ENCODE measurements around the gene PRCP.

The PRCP gene

GRCh38 chr11:82823647-82824619, 76.3 kb downstream of the PRCP start:
- DNase-seq, result no peak

- DNase-seq, result no peak
These were observed 81.7 kb downstream of the PRCP start for GRCh38 chr11:82818409-82819043.

DNA sequence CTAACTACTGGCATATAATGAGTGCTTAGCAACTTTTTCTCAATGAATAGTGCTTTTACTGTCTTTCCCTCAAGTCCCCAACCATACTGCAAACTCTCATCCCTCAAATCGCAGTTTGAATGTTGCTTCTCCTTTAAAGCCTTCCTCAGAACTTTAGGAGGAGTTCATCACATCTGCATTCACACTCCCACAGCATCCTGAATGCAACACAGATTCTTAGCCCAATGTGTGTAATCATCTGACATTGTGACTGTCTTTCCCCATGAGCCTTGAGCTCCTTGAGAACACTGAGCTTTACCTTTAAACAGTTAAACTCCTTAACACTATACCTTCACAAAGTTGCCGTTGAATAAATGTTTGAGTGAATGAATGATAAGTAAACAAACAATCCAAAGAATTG, 84.8 kb downstream of the PRCP start:
- no peak for DNase-seq

GRCh38 chr11:82814379-82814778, 85.9 kb downstream of the PRCP start:
- DNase-seq, result no peak

DNA sequence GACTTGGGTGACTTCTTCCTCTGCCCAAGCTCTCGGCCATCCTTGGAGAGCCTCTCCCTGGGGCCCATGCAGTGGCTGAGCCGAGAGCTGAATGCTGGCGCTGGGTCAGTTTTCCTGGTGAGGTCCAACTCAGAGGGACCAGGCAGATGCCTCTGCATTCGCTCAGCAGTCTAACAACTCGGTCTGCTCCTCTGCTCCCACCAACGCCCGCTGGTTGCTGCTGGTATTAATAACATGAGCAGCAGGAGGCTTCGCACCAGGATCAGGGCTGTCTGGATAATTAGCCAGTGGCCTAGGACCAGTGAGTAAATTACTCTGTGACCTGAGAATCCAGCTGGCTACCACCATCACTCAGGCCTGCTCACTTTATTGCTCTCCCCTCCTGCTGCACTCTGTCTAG, 88.9 kb downstream of the PRCP start:
- DNase-seq, result no peak

- DNase-seq, result no peak
These were observed 89.5 kb downstream of the PRCP start for GRCh38 chr11:82810738-82811137.

DNA sequence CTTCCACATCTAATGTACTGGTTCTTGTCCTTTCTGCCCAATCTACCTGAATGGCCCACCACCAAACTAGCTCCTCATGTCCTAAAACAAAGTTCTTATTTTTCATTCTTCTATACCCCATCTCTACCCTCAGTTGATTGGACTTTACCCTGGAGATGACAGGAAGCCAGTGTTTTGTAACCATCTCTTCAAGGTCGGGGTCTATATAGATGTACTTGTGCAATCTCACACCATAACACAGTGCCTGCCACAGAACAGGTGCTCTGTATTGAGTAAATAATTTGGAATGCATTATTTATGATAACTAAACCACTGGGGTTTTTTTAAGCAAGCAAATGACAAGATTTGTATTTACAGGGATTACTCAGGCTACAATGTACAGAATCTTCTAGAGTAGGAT, 89.9 kb downstream of the PRCP start:
- no peak for DNase-seq

GRCh38 chr11:82807646-82808045, 92.6 kb downstream of the PRCP start:
- DNase-seq, result no peak

GRCh38 chr11:82802710-82803109, 97.5 kb downstream of the PRCP start:
- no peak for DNase-seq

DNA sequence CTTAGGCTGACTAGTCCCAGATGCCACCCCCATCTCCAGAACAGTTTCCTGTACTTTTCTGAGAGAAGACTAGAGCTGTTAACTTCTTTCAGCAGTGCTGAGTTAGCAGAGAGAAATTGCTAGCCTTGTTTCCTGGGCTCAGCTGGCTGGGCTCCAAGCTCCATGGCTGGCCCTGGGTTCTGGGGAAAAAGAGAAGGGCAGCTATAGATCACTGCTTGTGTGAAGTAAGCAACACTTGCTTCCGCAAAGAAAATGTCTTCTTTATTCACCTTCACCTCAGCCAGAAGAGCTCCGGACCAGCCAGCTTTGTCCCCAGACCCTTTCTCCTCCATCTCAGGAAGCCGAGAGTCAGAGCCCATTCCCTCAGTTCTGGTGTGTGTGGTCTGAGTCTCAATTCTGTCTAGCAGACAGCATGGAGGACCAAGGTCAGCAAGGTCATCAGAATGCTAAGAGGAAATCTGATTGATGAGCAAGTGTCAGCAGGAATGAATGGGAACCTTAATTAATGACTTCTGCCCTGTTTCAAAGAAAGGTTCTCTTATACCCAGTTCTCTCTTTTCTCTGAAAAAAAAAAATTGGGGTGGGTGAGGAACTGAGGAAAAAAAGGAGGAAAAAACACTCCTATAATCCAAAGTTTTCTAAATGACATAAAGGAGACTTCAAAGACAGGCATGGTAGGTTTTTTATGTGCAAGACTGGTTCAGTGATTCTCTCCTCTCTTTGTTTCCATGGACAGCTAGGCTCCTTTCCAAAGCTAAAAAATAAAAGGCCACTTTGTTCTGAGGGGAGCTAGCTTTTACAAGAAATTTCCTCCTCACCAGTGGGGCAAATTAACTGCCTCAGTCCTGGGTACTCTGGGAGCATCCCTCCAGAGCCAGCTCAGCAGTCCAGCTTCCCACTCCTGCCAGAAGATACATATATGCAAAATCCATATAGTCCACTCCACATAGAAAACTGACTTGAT, 103.0 kb downstream of the PRCP start:
- no peak for DNase-seq

DNA sequence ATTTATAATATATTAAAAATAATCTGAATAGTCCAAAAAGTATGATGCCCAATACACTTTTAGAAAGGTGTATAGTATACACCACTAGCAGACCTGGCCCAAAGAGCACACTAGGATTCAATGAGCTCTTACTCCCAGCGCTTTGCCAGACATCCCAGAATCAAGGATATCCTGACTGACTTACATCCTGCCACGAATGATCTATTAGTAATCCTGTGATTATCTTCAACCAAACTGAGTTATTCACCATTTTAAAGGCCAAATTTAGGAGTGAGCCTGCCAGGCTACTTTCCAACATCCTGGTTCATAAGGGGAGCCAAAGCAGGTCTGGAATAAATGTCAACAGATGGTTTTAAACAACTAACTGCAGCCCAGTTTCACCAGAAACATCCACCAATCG, 105.7 kb downstream of the PRCP start:
- no peak for DNase-seq

DNA sequence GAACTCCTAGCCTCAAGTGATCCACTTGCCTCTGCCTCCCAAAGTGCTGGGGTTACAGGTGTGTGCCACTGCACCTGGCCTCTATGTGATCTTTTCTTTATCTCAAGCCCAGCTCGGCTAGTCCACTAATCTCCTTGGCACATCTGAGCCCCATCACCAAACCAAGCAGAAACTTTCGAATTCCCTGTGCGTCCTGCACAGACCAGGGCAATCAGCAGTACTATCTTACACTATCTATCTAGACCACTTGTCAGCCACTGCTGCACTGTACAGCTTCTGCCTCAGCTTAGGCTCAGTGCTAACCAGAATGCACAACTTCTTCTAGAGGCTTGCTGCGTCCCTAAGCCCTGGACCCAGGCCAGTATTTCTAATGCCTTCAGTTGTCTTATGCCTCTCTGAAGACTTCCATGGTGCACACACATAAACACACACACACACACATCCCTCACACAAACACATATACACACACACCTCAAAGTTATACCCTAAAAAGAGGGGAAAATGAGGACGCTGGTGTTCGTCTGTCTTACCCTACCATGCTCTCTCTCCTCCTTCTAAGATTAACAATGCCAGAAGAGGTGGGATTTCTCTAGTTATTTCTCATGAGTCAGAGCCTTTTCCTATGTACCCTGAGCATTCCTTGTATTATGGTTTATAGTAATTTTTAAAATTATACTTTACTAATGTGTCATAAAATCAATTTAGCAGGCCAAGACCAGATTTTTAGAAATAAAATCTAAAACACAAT, 107.2 kb downstream of the PRCP start:
- no peak for DNase-seq

DNA sequence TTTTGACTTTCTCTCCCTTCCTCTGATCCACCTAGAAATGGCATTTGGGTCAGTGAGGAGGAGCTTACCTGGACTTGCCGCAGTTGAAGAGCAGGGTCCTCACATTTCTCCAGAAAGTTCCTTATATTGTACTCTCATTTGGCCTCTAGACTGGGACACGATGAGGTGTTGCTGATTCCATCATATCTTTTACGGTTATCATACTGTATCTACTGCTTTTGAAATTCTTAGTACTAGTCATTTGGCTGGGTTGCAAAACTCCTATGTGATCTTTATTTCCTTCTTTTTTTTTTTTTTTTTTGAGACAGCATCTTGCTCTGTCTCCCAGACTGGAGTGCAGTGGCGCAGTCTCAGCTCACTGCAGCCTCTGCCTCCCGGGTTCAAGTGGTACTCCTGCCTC, 107.9 kb downstream of the PRCP start:
- no peak for DNase-seq

DNA sequence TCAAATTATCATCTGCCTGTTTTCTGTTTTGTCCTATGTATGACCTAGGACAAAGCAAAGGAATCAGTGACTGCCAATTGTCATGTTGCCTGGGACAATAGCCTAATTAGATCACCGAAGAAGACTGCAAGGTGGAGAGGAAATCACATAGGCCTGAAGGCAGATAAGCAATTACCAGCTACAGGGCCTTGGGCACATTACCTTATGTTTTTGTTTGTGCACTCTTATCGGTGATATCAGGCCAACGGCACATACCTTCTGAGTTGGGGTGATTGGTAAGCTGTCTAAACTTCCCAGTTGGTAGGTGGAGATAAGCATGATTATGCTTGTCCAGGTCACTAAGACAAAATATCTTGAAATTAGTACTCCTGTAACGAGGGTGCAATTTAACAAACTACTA, 108.5 kb downstream of the PRCP start:
- DNase-seq, result no peak

DNA sequence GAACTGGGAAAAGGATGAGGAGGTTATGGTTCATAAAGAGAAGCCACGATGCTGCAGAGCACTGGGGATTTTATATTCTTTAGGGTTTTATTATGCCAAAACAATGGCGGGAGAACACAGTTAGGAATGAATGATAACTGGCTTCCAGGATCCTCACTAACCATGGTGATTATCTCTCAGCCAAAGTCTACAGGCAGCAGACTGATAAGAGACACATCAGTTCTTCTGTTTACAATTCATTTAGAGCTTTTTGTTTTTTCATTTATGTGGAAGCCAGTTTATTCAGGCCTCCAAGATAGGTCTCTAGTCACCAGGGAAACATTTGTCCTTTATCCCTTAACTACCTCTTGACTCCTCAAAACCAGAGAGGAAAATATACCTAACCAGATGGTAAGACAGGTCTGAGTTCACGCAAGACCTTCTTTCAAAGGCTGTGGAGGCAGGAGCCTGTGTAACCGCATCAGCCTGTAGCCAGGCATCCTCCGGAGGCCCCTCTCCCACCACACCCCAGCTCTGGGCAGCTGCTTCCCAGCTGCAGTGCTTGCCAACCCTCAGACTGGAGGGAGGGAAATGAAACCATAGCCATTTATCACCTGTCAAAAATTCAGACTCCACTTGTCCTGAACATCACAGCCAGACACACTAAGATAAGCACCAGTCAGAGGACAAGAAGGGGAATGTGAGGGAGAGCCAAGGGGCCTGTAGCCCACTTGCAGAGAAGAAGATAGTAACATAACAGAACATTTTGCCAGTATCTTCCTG, 109.3 kb downstream of the PRCP start:
- DNase-seq, result no peak

GRCh38 chr11:82787981-82788380, 112.2 kb downstream of the PRCP start:
- no peak for DNase-seq

GRCh38 chr11:82786836-82787235, 113.4 kb downstream of the PRCP start:
- no peak for DNase-seq

DNA sequence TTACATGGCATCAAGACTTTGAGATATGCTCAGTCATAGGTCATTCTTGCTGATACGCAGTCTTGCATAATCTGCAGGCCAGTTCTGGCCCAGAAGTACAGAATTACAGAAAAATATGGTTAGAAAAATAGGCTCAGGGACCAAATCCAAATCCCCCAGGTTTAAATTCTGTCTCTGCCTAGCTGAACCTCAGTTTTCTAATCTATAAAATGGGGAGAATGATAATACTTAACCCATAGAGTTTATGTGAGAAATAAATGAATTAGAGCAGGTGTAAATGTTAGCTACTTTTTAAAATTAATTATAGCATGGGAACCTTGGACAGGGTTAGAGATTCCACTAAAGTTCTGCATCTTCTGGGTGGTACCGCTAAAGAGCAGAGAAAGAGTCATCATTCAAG, 114.2 kb downstream of the PRCP start:
- no peak for DNase-seq

GRCh38 chr11:82782825-82783374, 117.3 kb downstream of the PRCP start:
- DNase-seq, result no peak

GRCh38 chr11:82778776-82779175, 121.5 kb downstream of the PRCP start:
- DNase-seq, result no peak

- DNase-seq, result no peak
These were observed 123.9 kb downstream of the PRCP start for GRCh38 chr11:82776377-82776776.

Measured in T1000 (cell line).